Erythroblast (primary cell): Measurements from ENCODE around the gene NUP54.

Source experiments
- DNase-seq, 2 experiments: peaks; one replicate each; lab custom pipeline; 2025; lab: John Stamatoyannopoulos, UW
- GATA1 ChIP-seq: IDR thresholded peaks from 2 replicates; pipeline ENCODE4 v1.6.1; 2011; ENCODE audit warnings: low read depth, mild to moderate bottlenecking, control low read depth, low read length, moderate library complexity
- POLR2A ChIP-seq: IDR thresholded peaks from 2 replicates; pipeline ENCODE4 v1.6.1; 2011; ENCODE audit warnings: mild to moderate bottlenecking, low read length

NUP54 gene

GRCh38 chr4:76074993-76075600 is 73.1 kb downstream of the NUP54 start:
- no peak for DNase-seq
- TF ChIP-seq POLR2A (no peak), GATA1 (no peak)

- DNase-seq = no peak
- TF ChIP-seq GATA1 = no peak
- no peak for TF ChIP-seq POLR2A
These were observed 73.7 kb downstream of the NUP54 start, which contains the start of gene ART3 for GRCh38 chr4:76074468-76074867. ART3 (plus strand) TSS chr4:76074709; CDS start chr4:76075890, 1,181 bp downstream.

GRCh38 chr4:76072760-76073159 is 75.4 kb downstream of the NUP54 start:
- no peak for DNase-seq
- TF ChIP-seq GATA1 (no peak), POLR2A (no peak)

GRCh38 chr4:76067652-76068286 is 80.4 kb downstream of the NUP54 start:
- peak; percentile 67 to 81 for DNase-seq
- TF ChIP-seq POLR2A (no peak), GATA1 (no peak)

- TF ChIP-seq POLR2A (no peak), GATA1 (no peak)
- no peak for DNase-seq
These were observed 81.7 kb downstream of the NUP54 start for GRCh38 chr4:76066546-76066945.
